NT2/D1 (cell line): ENCODE data around the gene PARP11.

Experiments used
- DNase-seq: peaks from one replicate; pipeline ENCODE4 v3.0.0-alpha.2; 2011; ENCODE audit warnings: low read depth, low spot score
- H3K27me3 ChIP-seq: 2 replicates; pipeline ENCODE4 v1.6.0; 2011; ENCODE audit warnings: mild to moderate bottlenecking; ENCODE audit not compliant: insufficient read length, insufficient read depth
- H3K36me3 ChIP-seq: 2 replicates; pipeline ENCODE4 v1.6.1; 2011; ENCODE audit warnings: mild to moderate bottlenecking, low read length, mixed read lengths; ENCODE audit not compliant: insufficient read depth, insufficient read length
- H3K4me1 ChIP-seq: 2 replicates; pipeline ENCODE4 v1.5.1; 2011; ENCODE audit not compliant: insufficient read depth, insufficient read length
- H3K4me3 ChIP-seq: 2 replicates; pipeline ENCODE4 v1.5.1; 2011; ENCODE audit warnings: low read depth; ENCODE audit not compliant: insufficient read length
- H3K9ac ChIP-seq: 2 replicates; pipeline ENCODE4 v1.6.0; 2011; ENCODE audit warnings: low read depth; ENCODE audit not compliant: insufficient read length
- H3K9me3 ChIP-seq: 2 replicates; pipeline ENCODE4 v1.5.1; 2011; ENCODE audit warnings: mild to moderate bottlenecking, low read length; ENCODE audit not compliant: insufficient read depth
- SUZ12 ChIP-seq: IDR thresholded peaks from 2 replicates; pipeline ENCODE4 v1.6.1; 2011; ENCODE audit not compliant: insufficient read length, insufficient read depth; ENCODE audit errors: extremely low read depth
- YY1 ChIP-seq: IDR thresholded peaks from 2 replicates; pipeline ENCODE4 v1.6.1; 2011; ENCODE audit not compliant: insufficient read length, insufficient read depth
- ZNF274 ChIP-seq: IDR thresholded peaks from 2 replicates; pipeline ENCODE4 v1.6.1; 2011; ENCODE audit warnings: mild to moderate bottlenecking, low read depth, low read length

PARP11 gene

DNA sequence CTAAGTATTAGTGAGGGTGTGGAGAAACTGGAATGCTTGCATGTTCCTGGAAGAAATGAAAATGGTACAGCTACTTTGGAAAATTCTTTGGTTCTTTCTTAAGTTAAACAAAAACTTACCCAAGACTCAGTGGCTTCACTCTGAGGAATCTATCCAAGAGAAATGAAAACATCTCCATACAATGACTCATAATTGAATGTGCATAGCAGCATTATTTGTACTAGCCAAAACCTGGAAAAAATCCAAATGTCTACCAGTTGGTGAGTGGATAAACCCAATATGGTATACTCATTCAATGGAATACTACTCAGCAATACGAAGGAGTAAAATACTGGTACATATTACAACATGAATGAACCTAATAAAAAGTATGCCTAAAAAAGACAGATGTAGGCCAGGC, 102.3 kb downstream of the PARP11 start:
- TF ChIP-seq YY1 (no peak), SUZ12 (no peak), ZNF274 (no peak)
- no peak for DNase-seq
- H3K4me3 ChIP-seq: no peak overlapping the region
- H3K4me1 ChIP-seq: no peaks in the 10 kb centered on the region
- no peaks in the 10 kb centered on the region for H3K36me3 ChIP-seq
- H3K9ac ChIP-seq: no peak overlapping the region
- H3K9me3 ChIP-seq: peaks cover 6% of the 10 kb centered on the region; the same call in 1 of the 2 replicates
- H3K27me3 ChIP-seq: no peaks in the 10 kb centered on the region

DNA sequence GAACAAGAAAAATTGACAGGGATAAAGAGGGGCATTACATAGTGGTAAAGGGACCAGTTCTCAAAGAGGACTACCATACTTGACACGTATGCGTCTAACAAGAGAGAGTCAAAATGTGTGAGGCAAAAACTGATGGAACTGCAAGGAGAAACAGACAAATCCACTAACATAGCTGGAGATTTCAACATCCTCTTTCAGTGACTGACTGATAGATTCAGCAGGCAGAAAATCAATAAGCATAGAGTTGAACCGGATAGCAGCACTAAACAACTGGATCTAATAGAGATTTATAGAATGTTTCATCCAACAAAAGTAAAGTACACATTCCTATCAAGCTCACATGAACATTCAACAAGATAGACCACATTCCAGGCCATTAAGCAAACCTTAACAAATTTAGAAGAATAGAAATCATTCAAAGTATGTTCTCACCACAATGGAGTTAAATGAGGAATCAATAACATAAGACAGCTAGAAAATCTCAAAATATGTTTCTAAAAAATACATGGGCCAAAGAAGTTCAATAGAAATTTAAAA, 104.2 kb downstream of the PARP11 start:
- TF ChIP-seq YY1 (no peak), SUZ12 (no peak), ZNF274 (no peak)
- Histone ChIP-seq H3K36me3 (no peaks in the 10 kb centered on the region), H3K4me3 (no peak overlapping the region), H3K4me1 (no peaks in the 10 kb centered on the region), H3K9me3 (no peaks in the 10 kb centered on the region), H3K9ac (no peak overlapping the region), H3K27me3 (no peaks in the 10 kb centered on the region)
- no peak for DNase-seq

DNA sequence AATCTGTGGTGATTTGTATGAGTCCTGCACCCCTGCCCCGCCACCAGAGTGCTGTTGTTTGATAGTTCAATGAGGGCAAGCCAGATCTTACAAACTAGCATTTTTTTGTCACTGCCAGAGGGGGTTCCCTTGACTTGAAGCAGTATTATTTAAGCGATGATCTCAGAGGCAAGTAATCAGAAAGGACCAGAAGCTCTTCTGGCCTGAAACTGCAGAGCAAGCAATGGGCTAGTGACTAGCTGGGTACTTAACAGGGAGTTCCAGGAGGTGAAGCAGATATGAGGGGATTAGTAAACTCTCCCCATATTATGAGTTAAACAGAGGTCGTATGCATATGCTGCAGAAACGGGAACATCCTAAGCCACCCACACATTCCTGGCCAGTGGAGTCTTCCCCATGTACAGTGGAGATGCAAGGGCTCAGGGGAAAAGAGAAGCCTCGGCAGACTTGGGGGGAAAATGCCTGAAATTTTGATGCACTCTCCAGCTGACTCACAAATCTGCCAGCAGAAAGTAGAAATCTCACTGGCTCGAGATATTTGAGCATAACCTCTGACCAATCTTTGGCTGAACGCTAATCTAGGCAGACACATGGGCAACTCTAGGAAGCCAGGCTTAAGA, 112.0 kb downstream of the PARP11 start:
- H3K9me3 ChIP-seq: peaks cover 6% of the 10 kb centered on the region; the same call in 1 of the 2 replicates
- H3K4me3 ChIP-seq: no peak overlapping the region
- DNase-seq: no peak
- no peaks in the 10 kb centered on the region for H3K27me3 ChIP-seq
- H3K36me3 ChIP-seq: no peaks in the 10 kb centered on the region
- no peaks in the 10 kb centered on the region for H3K4me1 ChIP-seq
- TF ChIP-seq ZNF274 (no peak), SUZ12 (no peak), YY1 (no peak)
- H3K9ac ChIP-seq: no peak overlapping the region

DNA sequence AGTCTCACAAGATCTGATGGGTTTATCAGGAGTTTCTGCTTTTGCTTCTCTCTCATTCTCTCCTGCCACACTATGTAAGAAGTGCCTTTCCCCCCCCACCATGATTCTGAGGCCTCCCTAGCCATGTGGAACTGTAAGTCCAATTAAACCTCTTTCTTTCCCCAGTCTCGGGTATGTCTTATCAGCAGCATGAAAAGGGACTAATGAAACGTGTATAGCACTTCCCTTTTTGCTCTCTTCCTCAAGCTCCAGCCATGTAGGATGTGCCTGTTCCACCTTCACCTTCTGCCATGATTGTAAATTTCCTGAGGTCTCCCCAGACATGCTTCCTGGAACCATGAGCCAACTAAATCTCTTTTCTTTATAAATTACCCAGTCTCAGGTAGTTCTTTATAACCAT, 113.3 kb downstream of the PARP11 start:
- no peaks in the 10 kb centered on the region for H3K36me3 ChIP-seq
- H3K4me3 ChIP-seq: no peak overlapping the region
- no peaks in the 10 kb centered on the region for H3K4me1 ChIP-seq
- peaks cover 3% of the 10 kb centered on the region for H3K27me3 ChIP-seq
- no peak for DNase-seq
- no peak overlapping the region for H3K9ac ChIP-seq
- peaks cover 6% of the 10 kb centered on the region; the same call in 1 of the 2 replicates for H3K9me3 ChIP-seq
- no peak for TF ChIP-seq ZNF274
- no peak for TF ChIP-seq YY1
- no peak for TF ChIP-seq SUZ12
